Kidney (tissue), 14 donors: ENCODE data around the gene SCN4A. TPM values are rescaled to one million over a fixed set of nuclear protein-coding genes. Genes with fewer than 3 reads are reported as not detected.

Experiments
- DNase-seq, 5 donors: peaks; one replicate each; pipeline ENCODE4 v3.0.0-alpha.2; 2013 to 2020
- FAIRE-seq: peaks from 2 replicates; lab custom pipeline; 2012; peaks lifted over from hg19 to GRCh38; lab: Jason Lieb, UNC
- H3K27ac ChIP-seq, 2 donors: one replicate each; pipeline ENCODE4 v1.7.0; 2013; ENCODE audit warnings: low read depth in 2 of 2, low read length in 2 of 2, inconsistent platforms in 1 of 2
- H3K27me3 ChIP-seq: one replicate; pipeline ENCODE4 v1.7.1; 2013; ENCODE audit warnings: low read length, inconsistent platforms; ENCODE audit not compliant: control insufficient read depth, insufficient read depth
- H3K36me3 ChIP-seq, 3 donors: one replicate each; pipeline versions ENCODE4 v1.7.0 to v1.7.1; 2013; ENCODE audit warnings: low read length in 3 of 3, control low read depth in 1 of 3, inconsistent platforms in 1 of 3; ENCODE audit not compliant: insufficient read depth in 3 of 3, control insufficient read depth in 2 of 3
- H3K4me1 ChIP-seq, 3 donors: one replicate each; pipeline versions ENCODE4 v1.7.0 to v1.7.1; 2013; ENCODE audit warnings: low read length in 3 of 3, inconsistent platforms in 1 of 3, low read depth in 1 of 3; ENCODE audit not compliant: control insufficient read depth in 2 of 3, insufficient read depth in 2 of 3
- H3K4me3 ChIP-seq, 3 donors: one replicate each; pipeline versions ENCODE4 v1.7.0 to v1.8.1; 2013; ENCODE audit warnings: low read length in 3 of 3, control low read depth in 1 of 3, inconsistent platforms in 1 of 3
- H3K9ac ChIP-seq, 3 donors: one replicate each; pipeline versions ENCODE4 v1.7.0 to v1.7.1; 2013; ENCODE audit warnings: low read length in 3 of 3, control low read depth in 1 of 3, inconsistent platforms in 1 of 3
- H3K9me3 ChIP-seq, 3 donors: one replicate each; pipeline versions ENCODE4 v1.7.0 to v1.7.1; 2013; ENCODE audit warnings: low read length in 3 of 3, control low read depth in 1 of 3, inconsistent platforms in 1 of 3; ENCODE audit not compliant: control insufficient read depth in 2 of 3, insufficient read depth in 1 of 3
- CTCF ChIP-seq: IDR thresholded peaks from 3 replicates; pipeline ENCODE4 v1.5.1; 2012; ENCODE audit warnings: mild to moderate bottlenecking, moderate library complexity, borderline replicate concordance; ENCODE audit not compliant: insufficient read depth; ENCODE audit errors: extremely low read depth
- intact Hi-C: fragments of 100-400 bp; cut with DNase I; formaldehyde crosslinking; loops from one replicate; pipeline ENCODE4 v1.11.1; 2022
- polyA plus RNA-seq: library from polyadenylated mRNA; stranded (reverse); fragments of 350-450 nt; fragmentation: Illumina TruSeq; extraction: RNeasy Lipid Tissue Mini Kit (QIAGEN cat#74804); gene quantifications from one replicate; pipeline ENCODE4 v1.2.3, GENCODE V29; 2014; ENCODE audit warnings: low read depth, low replicate concordance; ENCODE audit not compliant: insufficient read depth
- total RNA-seq: library from RNA; stranded (reverse); fragmentation: NEBNext Ultra II Directional; extraction: Animal tissue kit (Norgen Biotek cat#: 25700); gene quantifications from one replicate; pipeline ENCODE4 v1.2.1, GENCODE V29; 2021
- donor health status: control.
- donor health status: control.
- donor health status: control.
- donor health status: control.
- donor health status: control.
- donor health status: DM: yes; HTN: yes; CAD: no.
- donor health status: Normal renal cell carcinoma (clear cell type).

SCN4A gene
- total and polyA plus RNA-seq, 2 donors from 2014 or later = 0.19 to 3.4 TPM

GRCh38 chr17:63934183-63935112 lies 38.3 kb downstream of the SCN4A start:
- TF ChIP-seq CTCF = no peak
- DNase-seq (no peak), FAIRE-seq (no peak)
- Histone ChIP-seq H3K9ac (no peak overlapping the region), H3K4me1 (peaks cover 0 to 6% (median 0%) of the 10 kb centered on the region in 3 donors), H3K9me3 (no peaks in the 10 kb centered on the region), H3K27ac (no peak overlapping the region), H3K27me3 (no peaks in the 10 kb centered on the region), H3K36me3 (no peaks in the 10 kb centered on the region), H3K4me3 (no peak overlapping the region)
- intact Hi-C loops = no loop called here

- intact Hi-C loops = no loop called here
These were observed 39.1 kb downstream of the SCN4A start for GRCh38 chr17:63933598-63933997.

DNA sequence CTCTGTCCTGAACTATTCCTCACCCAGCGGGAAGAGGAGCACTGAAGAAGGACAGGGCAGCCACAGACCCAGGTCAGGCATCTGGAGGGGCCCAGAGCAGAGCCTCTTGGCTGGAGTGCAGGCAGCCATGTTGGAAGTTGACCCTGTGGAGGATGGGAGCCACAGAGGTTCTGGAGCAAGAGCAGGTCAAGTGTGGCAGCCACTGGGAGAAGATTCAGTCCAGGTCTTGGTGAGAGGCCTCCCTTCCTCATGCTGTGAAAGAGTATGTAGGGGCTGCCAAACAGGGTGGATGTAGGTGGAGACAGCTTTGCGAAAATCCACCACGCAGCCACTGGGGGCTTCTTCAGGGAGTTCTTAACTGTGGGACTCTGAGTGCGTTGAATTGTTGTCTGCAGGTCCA lies 40.0 kb downstream of the SCN4A start:
- no peak overlapping the region for H3K27ac ChIP-seq
- no peaks in the 10 kb centered on the region for H3K9me3 ChIP-seq
- DNase-seq = no peak
- no peak overlapping the region for H3K9ac ChIP-seq
- H3K36me3 ChIP-seq = no peaks in the 10 kb centered on the region
- no peak overlapping the region for H3K4me3 ChIP-seq
- TF ChIP-seq CTCF = no peak
- intact Hi-C loops = no loop called here
- peaks cover 0 to 6% (median 0%) of the 10 kb centered on the region in 3 donors for H3K4me1 ChIP-seq
- H3K27me3 ChIP-seq = no peaks in the 10 kb centered on the region
- FAIRE-seq = no peak

More at GRCh38 chr17:63933598-63933997, 39.1 kb downstream of the SCN4A start:
- no peak for FAIRE-seq
- no peaks in the 10 kb centered on the region for H3K9me3 ChIP-seq
- DNase-seq = no peak
- no peak overlapping the region for H3K9ac ChIP-seq
- H3K27me3 ChIP-seq = no peaks in the 10 kb centered on the region
- no peak overlapping the region for H3K27ac ChIP-seq
- peaks cover 0 to 6% (median 0%) of the 10 kb centered on the region in 3 donors for H3K4me1 ChIP-seq
- no peak for TF ChIP-seq CTCF
- no peak overlapping the region for H3K4me3 ChIP-seq
- H3K36me3 ChIP-seq = no peaks in the 10 kb centered on the region
